Uterus (tissue), 4 donors: ENCODE measurements around the gene KAT2A. TPM values are rescaled to one million over a fixed set of nuclear protein-coding genes. Genes with fewer than 3 reads are reported as not detected.

ENCODE experiments used
- DNase-seq, 2 donors: peaks; one replicate each; pipeline ENCODE4 v3.0.0-alpha.2; 2019 to 2020
- H3K27ac ChIP-seq, 2 donors: fragments of 200-600 bp; sonication (generic); 1 replicate in 1 of 2; 2 replicates in 1 of 2; pipeline ENCODE4 v1.5.1; 2016 to 2018
- H3K27me3 ChIP-seq, 2 donors: fragments of 200-600 bp; sonication (generic); one replicate each; pipeline ENCODE4 v1.5.1; 2018 to 2019; ENCODE audit warnings: control low read depth in 1 of 2
- H3K36me3 ChIP-seq, 2 donors: fragments of 200-600 bp; sonication (generic); one replicate each; pipeline ENCODE4 v1.5.1; 2019; ENCODE audit warnings: control low read depth in 1 of 2
- H3K4me1 ChIP-seq, 2 donors: fragments of 200-600 bp; sonication (generic); one replicate each; pipeline ENCODE4 v1.5.1; 2018 to 2019; ENCODE audit warnings: control low read depth in 1 of 2
- H3K4me3 ChIP-seq, 2 donors: fragments of 200-600 bp; sonication (generic); 1 replicate in 1 of 2; 2 replicates in 1 of 2; pipeline ENCODE4 v1.5.1; 2018 to 2019; ENCODE audit warnings: mild to moderate bottlenecking in 1 of 2
- H3K9me3 ChIP-seq, 2 donors: fragments of 200-600 bp; sonication (generic); one replicate each; pipeline ENCODE4 v1.5.1; 2019; ENCODE audit warnings: control low read depth in 1 of 2
- CTCF ChIP-seq, 4 experiments: fragments of 200-600 bp in 2 of 4; fragments of 450-650 bp in 2 of 4; sonication (generic) in 2 of 4; IDR thresholded peaks; one replicate each; pipeline ENCODE4 v1.5.1; 2016 to 2019; ENCODE audit warnings: antibody characterized with exemption in 4 of 4, mild to moderate bottlenecking in 2 of 4, moderate library complexity in 1 of 4
- POLR2A ChIP-seq, 2 donors: fragments of 450-650 bp; IDR thresholded peaks; one replicate each; pipeline ENCODE4 v1.6.1; 2016; ENCODE audit warnings: antibody characterized with exemption in 2 of 2, mild to moderate bottlenecking in 1 of 2, moderate library complexity in 1 of 2
- intact Hi-C: fragments of 100-400 bp; cut with DNase I; formaldehyde crosslinking; loops from one replicate; pipeline ENCODE4 v1.15.1; 2023; ENCODE audit warnings: low total_unique reads
- total RNA-seq, 4 donors: library from RNA; depleted of rRNA in 3 of 4; stranded (reverse); fragments of >200 nt in 3 of 4; gene quantifications; one replicate each; pipeline versions ENCODE4 v1.1.0 to v1.2.4, GENCODE V29; 2014 to 2023
- donor health status: DM: yes; HTN: yes; CAD: no.

The KAT2A gene
- total RNA-seq, 4 donors from 2014 or later = 20.9 to 80.9 (median 39.2) TPM

- no peaks in the 10 kb centered on the region for H3K36me3 ChIP-seq
- no peak for TF ChIP-seq POLR2A (IDR thresholded peaks at IDR 0.05)
- no peak for TF ChIP-seq CTCF (IDR thresholded peaks at IDR 0.05)
- H3K27ac ChIP-seq = no peak overlapping the region
- intact Hi-C loops = no loop called here
- peaks cover 3 to 4% of the 10 kb centered on the region in 2 donors for H3K27me3 ChIP-seq
- no peaks in the 10 kb centered on the region for H3K9me3 ChIP-seq
- DNase-seq = no peak
- no peak overlapping the region for H3K4me3 ChIP-seq
- H3K4me1 ChIP-seq = peaks cover 0 to 7% of the 10 kb centered on the region in 2 donors
Measured at GRCh38 chr17:42076797-42077559, 44.2 kb downstream of the KAT2A start.

- no peak for DNase-seq
- Histone ChIP-seq H3K36me3 (no peaks in the 10 kb centered on the region), H3K27me3 (peaks cover 3 to 4% of the 10 kb centered on the region in 2 donors), H3K4me1 (peaks cover 0 to 7% of the 10 kb centered on the region in 2 donors), H3K4me3 (no peak overlapping the region), H3K27ac (no peak overlapping the region), H3K9me3 (no peaks in the 10 kb centered on the region)
- intact Hi-C loops = no loop called here
- no peak for TF ChIP-seq CTCF (IDR thresholded peaks at IDR 0.05)
- TF ChIP-seq POLR2A (IDR thresholded peaks at IDR 0.05) = no peak
Measured at GRCh38 chr17:42075789-42076188, 45.4 kb downstream of the KAT2A start.

- DNase-seq = no peak
- intact Hi-C loops = no loop called here
- Histone ChIP-seq H3K27ac (no peak overlapping the region), H3K9me3 (no peaks in the 10 kb centered on the region), H3K27me3 (peaks cover 3 to 4% of the 10 kb centered on the region in 2 donors), H3K4me1 (peaks cover 0 to 7% of the 10 kb centered on the region in 2 donors), H3K36me3 (no peaks in the 10 kb centered on the region), H3K4me3 (no peak overlapping the region)
- TF ChIP-seq CTCF (IDR thresholded peaks at IDR 0.05) (no peak), POLR2A (IDR thresholded peaks at IDR 0.05) (no peak)
Measured at GRCh38 chr17:42072323-42073187, 48.6 kb downstream of the KAT2A start.

GRCh38 chr17:42071810-42072209, 49.4 kb downstream of the KAT2A start:
- no peak overlapping the region for H3K27ac ChIP-seq
- no peak overlapping the region for H3K4me3 ChIP-seq
- no peaks in the 10 kb centered on the region for H3K9me3 ChIP-seq
- H3K4me1 ChIP-seq = peaks cover 0 to 7% of the 10 kb centered on the region in 2 donors
- no peak for TF ChIP-seq CTCF (IDR thresholded peaks at IDR 0.05)
- TF ChIP-seq POLR2A (IDR thresholded peaks at IDR 0.05) = no peak
- intact Hi-C loops = no loop called here
- H3K36me3 ChIP-seq = no peaks in the 10 kb centered on the region
- H3K27me3 ChIP-seq = peaks cover 3 to 4% of the 10 kb centered on the region in 2 donors
- no peak for DNase-seq

GRCh38 chr17:42068979-42069378, 52.2 kb downstream of the KAT2A start:
- H3K27me3 ChIP-seq = peaks cover 3 to 4% of the 10 kb centered on the region in 2 donors
- intact Hi-C loops = loop anchor here (5.0 kb wide), 1 partner anchor 48 kb away; no protein-coding TSS in a partner anchor
- H3K4me1 ChIP-seq = peaks cover 0 to 7% of the 10 kb centered on the region in 2 donors
- TF ChIP-seq CTCF (IDR thresholded peaks at IDR 0.05) = no peak
- TF ChIP-seq POLR2A (IDR thresholded peaks at IDR 0.05) = no peak
- no peaks in the 10 kb centered on the region for H3K9me3 ChIP-seq
- DNase-seq = no peak
- H3K27ac ChIP-seq = no peak overlapping the region
- no peaks in the 10 kb centered on the region for H3K36me3 ChIP-seq
- H3K4me3 ChIP-seq = no peak overlapping the region
